NT2/D1 (cell line): ENCODE measurements around the gene NAXD.

Experiments
- SUZ12 ChIP-seq: IDR thresholded peaks from 2 replicates; pipeline ENCODE4 v1.6.1; 2011; ENCODE audit not compliant: insufficient read length, insufficient read depth; ENCODE audit errors: extremely low read depth
- YY1 ChIP-seq: IDR thresholded peaks from 2 replicates; pipeline ENCODE4 v1.6.1; 2011; ENCODE audit not compliant: insufficient read length, insufficient read depth

DNA sequence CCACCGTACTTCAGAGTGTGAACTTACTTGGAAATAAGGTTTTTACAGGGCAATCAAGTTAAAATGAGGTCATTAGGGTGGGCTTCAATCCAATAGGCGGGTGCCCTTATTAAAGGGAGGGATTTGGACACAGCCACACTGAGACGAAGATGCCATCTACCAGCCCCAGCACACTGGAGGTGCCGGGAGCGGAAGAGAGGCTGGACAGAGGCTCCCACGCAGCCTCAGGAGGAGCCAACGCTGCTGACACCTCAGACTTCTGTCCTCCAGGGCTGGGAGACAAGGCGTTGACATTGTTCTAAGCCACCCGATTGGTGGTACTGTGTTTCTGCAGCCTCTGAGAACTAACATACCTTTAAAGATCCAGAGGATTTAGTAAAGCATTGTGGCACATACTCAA lies 41.2 kb upstream of the NAXD start:
- no peak for TF ChIP-seq YY1
- TF ChIP-seq SUZ12, result no peak
